Hepatic stellate cell (primary cell): Measurements from ENCODE around the gene PER2.
"Not testable (repeated sequence)": the region's sequence is repeated elsewhere in the genome, so short reads cannot be mapped to it uniquely, and the experiment has no call there.

Experiments used
- DNase-seq: peaks from one replicate; pipeline ENCODE4 v3.0.0; 2011; ENCODE audit warnings: low spot score

PER2 gene, protein sequence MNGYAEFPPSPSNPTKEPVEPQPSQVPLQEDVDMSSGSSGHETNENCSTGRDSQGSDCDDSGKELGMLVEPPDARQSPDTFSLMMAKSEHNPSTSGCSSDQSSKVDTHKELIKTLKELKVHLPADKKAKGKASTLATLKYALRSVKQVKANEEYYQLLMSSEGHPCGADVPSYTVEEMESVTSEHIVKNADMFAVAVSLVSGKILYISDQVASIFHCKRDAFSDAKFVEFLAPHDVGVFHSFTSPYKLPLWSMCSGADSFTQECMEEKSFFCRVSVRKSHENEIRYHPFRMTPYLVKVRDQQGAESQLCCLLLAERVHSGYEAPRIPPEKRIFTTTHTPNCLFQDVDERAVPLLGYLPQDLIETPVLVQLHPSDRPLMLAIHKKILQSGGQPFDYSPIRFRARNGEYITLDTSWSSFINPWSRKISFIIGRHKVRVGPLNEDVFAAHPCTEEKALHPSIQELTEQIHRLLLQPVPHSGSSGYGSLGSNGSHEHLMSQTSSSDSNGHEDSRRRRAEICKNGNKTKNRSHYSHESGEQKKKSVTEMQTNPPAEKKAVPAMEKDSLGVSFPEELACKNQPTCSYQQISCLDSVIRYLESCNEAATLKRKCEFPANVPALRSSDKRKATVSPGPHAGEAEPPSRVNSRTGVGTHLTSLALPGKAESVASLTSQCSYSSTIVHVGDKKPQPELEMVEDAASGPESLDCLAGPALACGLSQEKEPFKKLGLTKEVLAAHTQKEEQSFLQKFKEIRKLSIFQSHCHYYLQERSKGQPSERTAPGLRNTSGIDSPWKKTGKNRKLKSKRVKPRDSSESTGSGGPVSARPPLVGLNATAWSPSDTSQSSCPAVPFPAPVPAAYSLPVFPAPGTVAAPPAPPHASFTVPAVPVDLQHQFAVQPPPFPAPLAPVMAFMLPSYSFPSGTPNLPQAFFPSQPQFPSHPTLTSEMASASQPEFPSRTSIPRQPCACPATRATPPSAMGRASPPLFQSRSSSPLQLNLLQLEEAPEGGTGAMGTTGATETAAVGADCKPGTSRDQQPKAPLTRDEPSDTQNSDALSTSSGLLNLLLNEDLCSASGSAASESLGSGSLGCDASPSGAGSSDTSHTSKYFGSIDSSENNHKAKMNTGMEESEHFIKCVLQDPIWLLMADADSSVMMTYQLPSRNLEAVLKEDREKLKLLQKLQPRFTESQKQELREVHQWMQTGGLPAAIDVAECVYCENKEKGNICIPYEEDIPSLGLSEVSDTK (N-terminal part only)

DNA sequence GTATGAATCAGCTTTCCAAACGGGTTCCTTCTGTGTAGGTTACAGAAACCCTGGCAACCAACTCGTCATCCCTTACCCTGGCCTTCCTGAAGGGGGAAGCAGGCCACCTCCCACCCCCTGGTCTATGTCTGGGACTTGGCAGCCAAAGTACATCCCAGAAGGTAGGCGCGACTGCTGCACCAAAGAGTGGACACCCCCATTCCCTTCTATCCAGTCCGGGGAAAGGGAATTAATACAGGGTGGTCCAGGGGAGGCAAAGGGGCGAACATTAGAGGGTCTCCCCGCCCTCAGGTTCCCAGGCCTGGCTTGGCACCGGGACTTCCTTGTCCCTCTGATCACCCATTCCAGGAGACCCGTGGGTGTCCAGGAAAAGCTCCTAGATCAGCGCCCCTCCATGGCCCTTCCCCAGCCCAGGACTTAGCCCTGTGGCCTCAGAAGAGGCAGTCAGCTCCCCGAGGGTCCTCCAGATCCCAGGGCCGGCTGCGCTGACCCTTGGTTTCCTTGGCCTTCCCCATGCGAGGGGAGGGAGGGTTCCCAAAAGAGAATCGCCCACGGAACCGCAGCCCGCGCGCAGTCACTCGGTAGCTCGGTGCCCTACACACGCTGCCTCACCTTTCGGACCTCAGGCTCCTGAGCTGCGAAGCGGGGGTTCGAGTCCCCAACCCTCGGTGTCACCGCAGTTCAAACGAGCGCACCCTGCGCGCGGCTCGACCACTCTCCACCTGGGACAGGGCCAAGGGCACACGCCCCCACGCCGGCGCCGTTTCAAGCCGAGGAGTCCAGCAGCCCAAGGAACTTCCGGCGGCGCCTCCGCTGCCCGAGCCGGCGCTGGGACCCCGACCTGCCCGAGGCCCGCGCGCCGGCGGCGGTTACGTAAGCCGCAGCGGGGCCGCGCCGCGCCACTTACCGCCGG is at the start of gene PER2:
Gene PER2 (minus strand): TSS at position 874 of the 913 bp plus-strand sequence. CDS start 10,674 bp downstream, outside the sequence.
- peak; percentile 90 for DNase-seq

DNA sequence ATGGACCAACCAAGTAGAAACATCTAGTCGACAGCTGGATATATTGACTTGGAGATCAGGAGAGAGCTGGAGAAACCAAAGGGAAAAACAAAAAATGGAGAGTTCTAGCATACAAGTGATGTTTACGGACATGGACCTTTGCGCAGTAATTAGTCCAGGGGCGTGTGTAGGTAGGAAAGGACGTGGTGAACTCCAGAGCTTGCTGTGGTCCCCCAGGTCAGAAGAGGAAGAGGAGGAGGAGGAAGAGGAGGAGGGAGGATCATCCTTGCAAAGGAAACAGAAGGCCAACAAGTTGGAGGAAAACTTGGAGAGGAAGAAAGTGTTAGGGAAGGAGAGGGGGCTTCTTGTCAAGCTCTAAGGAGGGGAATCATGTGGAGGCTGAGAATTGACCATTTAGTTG is 49.4 kb upstream of the PER2 start:
- DNase-seq, result no peak

- no peak for DNase-seq
Measured at GRCh38 chr2:238336793-238337444, 48.5 kb upstream of the PER2 start.

- DNase-seq, result no peak
Measured at GRCh38 chr2:238336151-238336550, 47.7 kb upstream of the PER2 start.

DNA sequence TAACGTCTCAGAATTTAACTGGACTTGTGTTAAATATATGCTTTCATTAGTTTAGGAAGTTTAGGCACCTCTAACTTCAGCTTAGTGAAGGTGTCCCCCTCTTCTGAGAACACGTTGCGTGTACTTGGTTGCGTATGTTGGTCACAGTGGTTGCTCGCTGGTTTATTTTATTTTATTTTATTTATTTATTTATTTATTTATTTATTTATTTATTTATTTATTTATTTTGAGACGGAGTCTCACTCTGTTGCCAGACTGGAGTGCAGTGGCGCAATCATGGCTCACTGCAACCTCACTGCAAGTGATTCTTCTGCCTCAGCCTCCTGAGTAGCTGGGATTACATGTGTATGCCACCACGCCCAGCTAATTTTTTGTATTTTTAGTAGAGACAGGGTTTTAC is 47.2 kb upstream of the PER2 start:
- not testable (repeated sequence) for DNase-seq

GRCh38 chr2:238334885-238335284 is 46.5 kb upstream of the PER2 start:
- DNase-seq, result no peak

GRCh38 chr2:238331916-238332315 is 43.5 kb upstream of the PER2 start:
- no peak for DNase-seq

- no peak for DNase-seq
Measured at GRCh38 chr2:238330391-238330790, 42.0 kb upstream of the PER2 start.

GRCh38 chr2:238327751-238328150 is 39.3 kb upstream of the PER2 start:
- no peak for DNase-seq

GRCh38 chr2:238326801-238327365 is 38.5 kb upstream of the PER2 start:
- no peak for DNase-seq

GRCh38 chr2:238325694-238326093 is 37.3 kb upstream of the PER2 start:
- DNase-seq, result no peak

DNA sequence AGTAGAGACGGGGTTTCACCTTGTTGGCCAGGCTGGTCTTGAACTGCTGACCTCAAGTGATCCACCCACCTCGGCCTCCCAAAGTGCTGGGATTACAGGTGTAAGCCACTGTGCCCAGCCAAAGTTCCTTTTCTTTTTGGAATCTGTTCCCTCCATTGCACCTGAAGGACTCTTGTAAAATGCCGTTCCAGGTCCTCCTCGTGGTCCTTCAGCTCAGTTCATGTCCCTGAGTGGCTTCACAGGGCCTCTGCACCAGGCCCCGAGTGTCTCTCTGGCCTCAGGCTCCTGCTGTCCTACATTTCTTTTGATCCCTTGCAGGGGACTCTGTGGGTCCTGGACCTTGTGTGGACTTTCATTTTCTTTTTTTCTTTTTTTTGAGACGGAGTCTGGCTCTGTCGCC is 35.8 kb upstream of the PER2 start:
- not testable (repeated sequence) for DNase-seq

GRCh38 chr2:238322001-238322411 is 33.6 kb upstream of the PER2 start:
- DNase-seq, result no peak

- DNase-seq, result no peak
Measured at GRCh38 chr2:238321467-238321866, 33.1 kb upstream of the PER2 start.

DNA sequence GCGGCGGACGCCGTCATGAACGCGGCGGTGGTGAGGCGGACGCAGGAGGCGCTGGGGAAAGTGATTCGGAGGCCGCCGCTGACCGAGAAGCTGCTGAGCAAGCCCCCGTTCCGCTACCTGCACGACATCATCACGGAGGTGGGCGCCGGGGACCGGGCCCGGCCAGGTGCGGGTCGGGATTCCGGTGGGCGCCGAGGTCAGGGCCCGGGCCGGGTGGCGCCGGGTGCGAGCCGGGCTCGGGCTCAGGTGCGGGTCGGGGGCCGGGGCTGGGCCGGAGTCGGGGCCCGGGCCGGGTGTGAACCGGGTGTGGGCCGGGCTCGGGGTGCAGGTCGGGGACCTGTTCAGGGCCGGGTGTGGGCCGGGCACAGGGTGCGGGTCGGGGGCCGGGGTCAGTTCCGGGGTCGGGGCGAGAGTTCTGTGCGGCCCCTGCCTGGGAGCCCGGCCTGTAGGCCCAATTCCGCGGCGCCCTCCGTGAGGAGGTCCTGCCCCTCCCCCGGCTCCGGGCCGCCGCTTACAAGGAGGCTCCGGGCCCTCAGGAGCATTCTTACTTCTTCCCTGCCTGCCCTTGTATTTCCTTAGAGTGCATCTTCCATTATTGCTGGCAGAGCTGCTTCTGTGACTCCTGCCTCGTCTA is 32.4 kb upstream of the PER2 start:
- peak; percentile 31 for DNase-seq

DNA sequence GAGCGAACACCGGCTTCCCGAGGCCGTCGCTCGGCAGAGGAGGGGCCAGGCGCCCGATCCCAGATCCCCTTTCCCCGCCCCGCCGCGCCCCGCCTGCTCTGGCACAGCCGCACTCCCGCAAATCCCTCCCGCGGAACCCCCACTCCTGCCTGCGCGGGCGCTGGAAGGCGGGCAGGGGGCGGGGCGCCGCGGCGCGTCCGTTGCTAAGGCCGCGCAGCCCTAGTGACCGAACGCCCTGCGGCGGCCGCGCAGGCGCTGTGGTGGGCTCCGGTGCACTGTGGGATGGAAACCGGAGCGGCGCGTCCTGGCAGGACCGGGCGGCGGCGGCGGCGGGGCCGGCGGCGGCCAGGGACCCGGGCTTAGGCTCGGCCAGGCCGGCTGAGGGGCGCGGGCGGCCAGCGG is 31.8 kb upstream of the PER2 start, which contains the start of gene TRAF3IP1:
Gene TRAF3IP1 (plus strand): TSS at position 273 of the 402 bp plus-strand sequence. CDS start 145 bp downstream, outside the sequence.
- peak; percentile 98 for DNase-seq

DNA sequence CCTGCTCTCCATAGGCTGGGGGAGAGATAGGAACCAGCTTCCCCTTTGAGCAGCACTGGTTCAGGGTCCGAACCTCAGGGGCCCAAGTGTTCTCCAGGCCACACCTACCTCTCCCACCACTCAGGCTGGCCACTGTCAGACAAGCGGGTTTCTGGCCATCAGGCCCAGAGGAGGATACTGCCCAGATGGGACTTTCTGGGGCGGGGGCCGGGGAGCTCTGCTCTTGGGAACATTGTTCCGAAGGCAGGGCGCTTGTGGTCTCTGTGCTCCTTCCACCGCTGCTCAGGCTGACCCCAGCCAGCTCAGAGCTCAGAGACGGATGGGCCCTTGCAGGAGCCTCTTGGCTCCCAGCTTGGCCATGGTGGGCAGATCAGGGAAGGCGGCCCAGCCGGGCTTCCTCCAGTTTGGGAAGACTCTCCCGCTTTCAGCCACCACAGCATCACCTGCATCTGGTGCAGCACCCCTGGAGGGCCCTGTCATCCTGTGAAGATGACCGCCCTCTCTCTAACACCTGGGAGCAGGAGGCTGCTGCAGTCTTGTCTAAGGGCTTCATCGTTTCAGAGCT is 26.7 kb upstream of the PER2 start:
- DNase-seq, result no peak

DNA sequence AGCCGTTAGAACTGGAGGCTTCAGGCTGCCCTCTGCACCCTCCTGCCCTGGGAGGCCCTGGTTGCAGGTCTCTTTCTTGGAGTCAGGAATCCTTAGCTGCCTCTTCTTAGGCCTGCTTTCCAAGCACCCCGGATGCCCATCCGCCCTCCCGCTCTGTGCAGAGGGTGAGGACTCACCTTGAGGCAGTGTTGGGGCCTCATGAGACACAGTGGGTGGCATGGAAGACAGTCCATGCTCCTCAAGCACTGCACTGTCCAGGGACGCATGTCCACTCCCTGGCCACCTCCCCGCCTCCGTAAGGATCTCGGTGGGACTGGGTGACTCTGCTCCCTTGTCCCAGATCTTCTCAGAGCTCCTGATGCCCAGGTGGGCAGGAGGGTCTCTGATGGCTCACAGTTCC is 26.2 kb upstream of the PER2 start:
- DNase-seq, result no peak

- DNase-seq, result no peak
Measured at GRCh38 chr2:238313991-238314350, 25.6 kb upstream of the PER2 start.
